Activated CD8-positive, alpha-beta memory T cell treated with anti-CD3 and anti-CD28 coated beads, Interleukin-2, amount 50 U/mL, for 1 hour (primary cell): ENCODE measurements around the gene PSMB11.

Source experiments
- DNase-seq: peaks from one replicate; pipeline ENCODE4 v3.0.0-alpha.2; 2020; ENCODE audit errors: extremely low read depth

PSMB11 gene

GRCh38 chr14:23043145-23043544, 1.1 kb downstream of the PSMB11 start:
- no peak for DNase-seq

- no peak for DNase-seq
Observed at GRCh38 chr14:23043754-23044153, 1.7 kb downstream of the PSMB11 start.

DNA sequence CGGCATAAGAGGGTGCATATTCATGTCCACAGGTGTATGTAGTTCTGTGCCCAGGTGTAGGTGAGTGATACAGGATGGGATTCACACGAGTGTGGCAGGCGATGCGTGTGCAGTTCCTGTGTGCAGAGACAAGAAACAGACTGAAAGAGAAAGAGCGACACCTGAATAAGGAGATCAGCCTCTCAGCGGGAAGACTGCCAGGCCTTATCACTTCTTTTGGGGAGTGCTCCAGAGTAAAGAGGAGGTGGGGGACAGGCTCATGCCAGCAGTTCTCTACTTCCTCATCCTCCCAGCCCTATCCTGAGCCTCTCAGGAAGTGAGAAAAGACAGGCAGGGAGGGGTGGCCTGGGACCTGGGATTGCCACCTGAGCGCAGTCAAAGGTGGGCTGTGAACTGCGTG, 2.8 kb downstream of the PSMB11 start:
- no peak for DNase-seq

DNA sequence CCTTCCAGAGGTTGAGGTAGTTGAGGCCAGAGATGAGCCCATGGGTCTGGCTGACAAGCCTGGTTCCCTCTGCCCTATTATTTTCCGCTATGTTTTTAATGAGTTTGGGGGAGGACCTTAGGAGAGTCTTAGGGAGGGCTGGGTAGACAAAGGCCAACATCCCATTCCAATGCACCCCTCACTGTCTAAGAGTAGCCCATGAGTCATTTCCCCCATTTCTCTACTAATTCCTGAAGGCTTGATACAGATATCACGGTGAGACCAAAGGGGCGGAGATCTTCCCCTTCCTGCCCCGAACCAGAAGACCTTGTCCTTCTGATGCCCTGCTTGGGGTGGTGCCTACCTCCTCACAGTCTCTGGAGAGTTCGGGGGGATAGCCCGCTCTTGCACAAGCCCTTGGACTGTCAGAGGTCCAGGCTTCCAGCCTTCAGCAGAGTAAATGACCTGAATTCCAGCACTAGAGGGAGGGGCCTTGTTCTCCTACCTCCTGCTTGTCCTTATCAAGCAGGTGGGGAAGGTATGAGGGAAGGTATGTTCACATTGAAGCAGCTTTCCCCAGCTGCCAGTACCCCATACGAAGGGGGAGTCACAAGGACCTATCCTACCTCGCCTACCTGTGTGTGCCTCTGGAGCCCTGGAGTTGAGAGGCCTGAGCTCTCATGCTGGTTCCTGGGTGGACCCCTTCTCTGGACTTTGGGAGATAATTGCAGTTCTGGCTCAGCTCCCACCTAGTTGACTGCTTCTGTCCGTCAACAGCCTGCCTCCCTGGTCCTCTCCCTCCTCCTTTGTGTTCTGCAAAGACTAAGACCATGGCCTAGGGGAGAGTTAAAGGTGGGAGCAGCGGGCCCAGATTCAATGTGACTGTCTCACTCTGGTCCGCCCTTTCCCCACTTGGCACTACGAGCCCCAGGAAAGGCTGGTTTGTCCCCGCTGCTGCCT, 3.7 kb downstream of the PSMB11 start:
- no peak for DNase-seq

DNA sequence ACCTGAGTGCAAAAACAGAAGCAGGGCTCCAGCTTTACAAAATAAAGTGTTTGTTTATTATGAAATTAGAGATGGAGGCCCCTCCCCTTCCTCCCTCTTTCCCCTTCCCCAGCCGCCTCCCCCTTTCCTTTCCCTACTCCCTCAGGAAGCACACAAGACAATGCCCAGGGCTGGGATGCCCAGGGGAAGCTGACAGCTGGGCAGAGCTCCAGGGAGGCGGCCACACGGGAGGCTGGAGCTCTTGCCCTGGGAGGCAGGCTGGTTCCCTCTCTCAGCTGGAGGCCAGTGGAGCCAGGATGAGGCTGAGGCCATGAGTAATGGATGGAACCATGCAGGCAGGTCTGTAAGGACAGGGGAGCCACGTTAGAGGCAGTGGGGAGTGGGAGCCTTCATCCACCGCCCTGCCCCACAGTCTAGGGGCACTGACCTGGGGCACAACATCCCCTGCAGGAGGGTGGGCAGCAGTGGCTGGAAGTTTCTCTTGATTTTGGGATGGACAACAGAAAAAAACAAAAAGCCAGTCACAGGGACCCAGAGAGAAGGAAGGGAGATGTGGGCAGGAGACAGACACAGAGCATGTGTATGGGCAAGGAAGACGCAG, 5.1 kb downstream of the PSMB11 start:
- no peak for DNase-seq

GRCh38 chr14:23047751-23048693, 6.0 kb downstream of the PSMB11 start:
- DNase-seq = no peak

GRCh38 chr14:23049011-23049410, 7.0 kb downstream of the PSMB11 start:
- no peak for DNase-seq

DNA sequence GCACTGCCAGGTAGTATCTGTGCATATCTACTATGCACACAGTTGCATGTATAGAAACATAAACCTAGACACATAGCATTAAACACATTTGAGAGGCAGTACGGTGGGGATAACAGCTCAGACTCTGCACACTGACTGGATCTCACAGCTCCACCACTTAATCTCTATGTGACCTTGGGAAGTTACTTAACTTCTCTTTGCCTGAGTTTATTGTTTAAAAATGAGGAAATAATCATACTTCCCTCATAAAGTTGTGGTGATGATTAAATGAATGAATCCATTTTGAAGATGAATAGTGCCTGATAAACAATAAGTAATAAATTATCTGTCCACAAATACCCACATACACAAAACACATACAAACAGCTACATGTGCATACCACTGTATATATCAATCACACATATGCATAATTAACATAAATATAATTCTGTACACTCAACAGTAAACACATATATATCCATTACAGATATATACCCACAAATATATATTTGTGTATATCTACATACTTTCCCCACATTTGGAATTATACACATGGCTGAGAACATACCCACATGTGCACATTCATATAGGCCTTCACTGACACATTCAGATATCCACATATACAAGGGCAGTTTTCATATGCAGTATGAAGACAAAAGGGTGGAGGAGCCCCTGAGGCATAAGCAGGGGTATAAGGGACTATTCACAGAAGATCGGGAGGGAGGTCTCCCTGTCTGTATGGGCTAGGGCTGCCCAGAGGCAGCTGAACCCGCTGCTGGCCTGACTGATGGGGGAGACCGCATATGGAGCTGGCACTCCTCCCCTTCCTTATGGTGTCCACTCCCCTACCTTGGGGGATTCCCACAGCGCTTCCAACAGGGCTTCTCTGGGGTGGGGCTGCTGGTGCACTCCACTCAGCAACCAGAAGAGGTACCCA, 9.4 kb downstream of the PSMB11 start:
- DNase-seq = no peak

- no peak for DNase-seq
Observed at GRCh38 chr14:23052182-23052623, 10.2 kb downstream of the PSMB11 start.

GRCh38 chr14:23052671-23053070, 10.7 kb downstream of the PSMB11 start:
- no peak for DNase-seq

DNA sequence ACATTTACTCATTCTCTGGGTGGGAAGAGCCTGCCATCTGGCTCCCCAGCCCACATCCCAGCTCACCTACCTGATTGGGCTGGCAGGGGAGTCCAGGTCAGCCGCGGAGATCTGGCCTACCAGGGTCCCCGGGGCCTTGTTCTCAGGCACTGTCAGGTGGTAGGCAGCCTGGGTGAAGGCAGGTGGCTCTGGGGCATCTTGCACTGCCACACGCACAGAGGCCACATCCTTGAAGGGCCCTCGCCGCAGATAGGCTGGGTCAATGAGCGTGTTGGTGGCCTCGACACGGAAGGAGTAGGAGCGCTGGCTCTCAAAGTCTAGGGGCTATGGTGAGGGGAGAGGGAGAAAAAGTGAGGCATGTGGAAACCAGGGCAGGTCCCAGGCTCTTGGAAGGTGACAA, 11.4 kb downstream of the PSMB11 start:
- no peak for DNase-seq

DNA sequence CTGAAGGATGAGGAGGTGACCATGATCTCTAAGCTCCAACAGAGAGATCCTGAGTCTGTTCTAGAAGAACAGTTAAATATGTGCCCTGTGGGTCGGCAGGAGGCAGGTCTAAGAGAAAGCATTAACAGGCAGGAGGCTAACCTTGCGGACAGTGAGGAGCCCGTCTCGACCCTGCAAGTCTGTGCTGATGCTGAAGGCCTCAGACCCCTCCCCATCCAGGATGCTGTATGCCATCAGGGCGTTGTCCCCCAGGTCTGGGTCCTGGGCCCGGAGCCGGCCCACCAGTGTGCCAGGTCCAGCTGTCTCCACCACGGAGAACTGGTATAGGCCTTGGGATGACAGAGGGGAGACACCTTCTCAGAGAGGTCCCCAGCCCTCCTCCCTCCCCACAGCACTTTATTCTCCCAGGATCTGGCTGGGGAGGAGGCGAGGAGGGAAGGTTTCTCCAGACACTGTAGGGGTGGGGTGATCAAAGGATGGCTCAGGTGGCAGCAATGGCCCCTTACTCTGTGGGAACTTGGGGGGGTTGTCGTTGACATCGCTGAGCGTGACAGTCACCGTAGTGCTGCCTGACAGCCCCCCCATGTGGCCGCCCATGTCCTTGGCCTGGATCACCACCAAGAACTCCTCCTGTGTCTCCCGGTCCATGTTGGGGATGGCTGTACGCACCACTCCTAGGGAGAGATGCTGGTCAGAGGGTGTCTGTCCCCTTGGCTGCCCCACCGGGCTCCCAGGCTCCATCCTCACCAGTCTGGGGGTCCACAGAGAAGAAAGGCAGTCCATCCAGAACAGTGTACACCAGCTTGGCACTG, 12.2 kb downstream of the PSMB11 start:
- no peak for DNase-seq

- no peak for DNase-seq
Observed at GRCh38 chr14:23055147-23055550, 13.1 kb downstream of the PSMB11 start.

GRCh38 chr14:23055621-23056144, 13.7 kb downstream of the PSMB11 start:
- DNase-seq = no peak

DNA sequence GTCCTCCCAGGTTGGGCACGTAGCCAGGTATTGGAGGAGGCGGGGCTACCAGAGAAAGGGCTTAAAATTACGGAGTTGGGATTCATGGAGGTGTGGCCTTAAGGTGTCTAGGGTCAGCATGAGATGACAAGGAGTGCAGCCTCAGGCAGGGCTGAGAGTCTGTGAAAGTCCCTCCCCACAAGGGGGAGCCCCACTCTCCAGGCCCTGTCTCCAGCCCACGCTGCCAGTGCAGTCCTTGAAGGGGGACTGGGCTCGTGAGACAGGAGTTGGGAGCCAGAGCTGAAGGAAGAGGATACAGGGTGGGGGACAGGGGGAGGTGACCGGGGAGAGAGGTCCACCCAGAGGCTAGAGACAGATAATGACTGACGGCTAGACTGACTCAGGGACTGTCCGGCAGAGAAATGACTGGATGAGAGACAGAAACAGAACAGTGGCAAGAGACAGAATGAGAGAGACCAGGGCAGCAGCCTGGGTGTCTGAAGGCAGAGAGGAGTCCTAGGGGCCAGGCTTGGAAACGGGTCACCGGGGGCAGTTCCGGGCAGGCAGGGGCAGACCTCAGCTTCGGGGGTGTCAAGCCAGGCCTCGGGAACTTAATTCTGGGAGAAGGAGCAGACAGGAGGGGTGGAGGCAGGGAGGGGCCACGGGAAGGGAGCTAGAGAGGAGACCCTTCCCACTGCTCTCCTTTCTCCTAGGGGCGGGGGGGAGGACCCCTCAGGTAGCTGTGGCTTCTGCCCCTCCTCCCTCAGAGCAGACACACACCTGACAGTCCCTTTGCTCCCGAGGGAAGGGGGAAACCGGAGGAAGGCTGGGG, 14.3 kb downstream of the PSMB11 start:
- no peak for DNase-seq

DNA sequence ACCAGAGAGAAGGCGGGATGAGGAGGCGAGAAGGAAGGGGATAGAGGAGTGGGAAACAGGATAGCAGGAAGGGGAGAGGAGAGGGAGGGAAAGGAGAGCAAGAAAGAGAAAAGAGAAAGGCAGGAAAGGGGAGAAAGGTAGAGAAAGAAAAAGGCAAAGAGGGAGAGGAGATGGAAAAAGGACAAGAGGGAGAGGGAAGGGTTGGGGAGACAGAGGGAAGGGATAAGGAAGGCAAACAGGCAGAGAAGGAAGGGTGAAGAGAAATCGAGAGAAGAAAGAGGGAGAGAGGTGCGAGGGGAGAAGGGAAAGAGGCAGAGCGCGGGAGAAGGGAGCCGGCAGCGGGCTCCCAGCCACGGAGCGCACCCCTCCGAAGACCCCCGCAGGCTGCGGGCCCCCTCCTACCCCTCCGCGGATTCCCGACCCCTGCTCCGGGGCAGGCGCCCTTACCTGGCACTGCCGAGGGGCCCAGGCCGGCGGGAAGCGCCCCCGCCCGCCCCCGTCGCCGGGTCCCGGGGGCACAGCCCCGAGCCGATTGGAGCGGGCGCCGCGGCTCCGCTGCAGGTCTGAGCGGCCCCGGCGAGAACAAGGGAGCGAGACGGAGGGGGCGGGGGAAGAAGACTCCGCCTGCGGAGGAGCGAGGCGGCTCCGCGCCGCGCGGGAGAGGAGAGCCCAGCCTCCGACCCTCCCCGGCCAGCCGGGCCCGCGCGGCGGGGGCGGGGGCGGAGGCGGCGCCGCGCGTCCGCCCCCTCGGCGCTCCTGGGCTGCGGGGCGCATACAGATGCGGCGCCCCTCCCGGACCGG, 15.1 kb downstream of the PSMB11 start, which contains the start of gene CDH24:
Gene CDH24, minus strand, starts transcription at position 565 of the 801 bp plus-strand sequence. CDS start 1,787 bp downstream, outside the sequence.
- DNase-seq = no peak

DNA sequence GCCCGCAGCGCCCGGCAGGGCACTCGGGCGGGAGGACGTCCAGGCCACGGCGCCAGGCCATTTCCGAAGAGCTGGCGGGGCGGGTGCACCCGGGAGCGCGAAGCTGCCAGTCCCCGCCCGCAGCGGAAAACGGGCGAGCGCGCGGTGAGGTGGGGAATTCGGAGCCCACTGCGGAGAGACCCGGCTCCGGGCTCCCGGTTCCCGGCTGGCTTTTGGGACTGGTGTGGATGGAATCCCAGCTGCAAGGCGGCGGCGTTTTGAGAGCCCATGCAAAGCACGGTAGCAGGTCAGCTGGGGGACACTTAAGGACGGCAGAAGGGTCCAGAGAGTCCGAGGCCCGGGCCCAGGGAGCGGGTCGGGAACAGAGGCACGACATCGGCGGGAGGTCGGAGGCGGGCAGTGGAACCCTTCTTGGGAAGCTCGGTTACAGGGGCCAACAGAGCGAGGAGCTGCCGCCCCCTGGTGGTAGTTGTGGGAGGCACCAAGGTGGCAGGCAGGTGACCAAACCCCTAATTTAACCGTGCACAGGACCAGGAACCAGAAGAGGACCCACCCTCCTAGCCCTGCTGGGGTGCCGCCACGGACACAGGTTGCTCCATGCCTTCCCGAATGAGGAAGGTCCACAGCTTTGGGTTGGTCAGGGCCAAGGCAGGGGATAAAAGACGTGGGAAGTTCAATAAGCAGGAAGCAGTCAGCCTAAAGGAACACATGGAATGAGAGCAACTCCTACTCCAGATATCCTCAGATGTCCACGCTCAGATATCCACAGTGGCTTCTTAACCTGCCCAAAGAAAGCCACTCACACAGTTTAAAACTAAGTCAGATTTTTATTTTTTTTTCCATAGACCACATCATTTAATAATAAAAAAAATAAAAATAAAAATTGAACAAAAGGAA, 16.0 kb downstream of the PSMB11 start:
- DNase-seq = peak; percentile 50
